Mononuclear cell (primary cell): ENCODE measurements around the gene CYBA. TPM values are rescaled to one million over a fixed set of nuclear protein-coding genes. Genes with fewer than 3 reads are reported as not detected.

Experiments used
- H3K27me3 ChIP-seq: 2 replicates; pipeline ENCODE4 v1.6.0; 2011; ENCODE audit warnings: low read length, control low read depth; ENCODE audit not compliant: insufficient read depth
- H3K4me1 ChIP-seq: 2 replicates; pipeline ENCODE4 v1.5.1; 2011; ENCODE audit warnings: mild to moderate bottlenecking, low read length, control low read depth; ENCODE audit not compliant: insufficient read depth
- H3K4me3 ChIP-seq: 2 replicates; pipeline ENCODE4 v1.5.1; 2011; ENCODE audit warnings: mild to moderate bottlenecking, low read length, moderate library complexity
- H3K9me3 ChIP-seq: 2 replicates; pipeline ENCODE4 v1.5.1; 2011; ENCODE audit warnings: low read depth, mild to moderate bottlenecking, control low read depth, low read length
- total RNA-seq: library from RNA; depleted of rRNA; stranded (reverse); fragments of >200 nt; gene quantifications from one replicate; pipeline ENCODE4 v1.2.3, GENCODE V29; 2012

The CYBA gene
- total RNA-seq, 1 donor = 388 TPM

- H3K4me1 ChIP-seq = peaks cover 66% of the 10 kb centered on the region
- no peaks in the 10 kb centered on the region for H3K9me3 ChIP-seq
- H3K4me3 ChIP-seq = no peak overlapping the region
- H3K27me3 ChIP-seq = peaks cover 8% of the 10 kb centered on the region
These were observed 15.1 kb downstream of the CYBA start for GRCh38 chr16:88635671-88636319.

GRCh38 chr16:88634994-88635670, 15.7 kb downstream of the CYBA start:
- Histone ChIP-seq H3K9me3 (no peaks in the 10 kb centered on the region), H3K4me3 (peak overlapping the region; percentile 47), H3K27me3 (peaks cover 5% of the 10 kb centered on the region), H3K4me1 (peaks cover 61% of the 10 kb centered on the region)

- peaks cover 5% of the 10 kb centered on the region for H3K27me3 ChIP-seq
- H3K9me3 ChIP-seq = no peaks in the 10 kb centered on the region
- H3K4me1 ChIP-seq = peaks cover 53% of the 10 kb centered on the region
- peak overlapping the region; percentile 47 for H3K4me3 ChIP-seq
These were observed 16.5 kb downstream of the CYBA start for GRCh38 chr16:88634141-88634993.

- Histone ChIP-seq H3K4me1 (peaks cover 47% of the 10 kb centered on the region), H3K9me3 (no peaks in the 10 kb centered on the region), H3K27me3 (no peaks in the 10 kb centered on the region), H3K4me3 (peak overlapping the region; percentile 47)
These were observed 17.1 kb downstream of the CYBA start for GRCh38 chr16:88633684-88634140.

- no peak overlapping the region for H3K4me3 ChIP-seq
- no peaks in the 10 kb centered on the region for H3K9me3 ChIP-seq
- H3K27me3 ChIP-seq = no peaks in the 10 kb centered on the region
- peaks cover 35% of the 10 kb centered on the region for H3K4me1 ChIP-seq
These were observed 18.3 kb downstream of the CYBA start for GRCh38 chr16:88632587-88632930.

- H3K4me3 ChIP-seq = no peak overlapping the region
- no peaks in the 10 kb centered on the region for H3K27me3 ChIP-seq
- no peaks in the 10 kb centered on the region for H3K9me3 ChIP-seq
- peaks cover 32% of the 10 kb centered on the region for H3K4me1 ChIP-seq
These were observed 18.8 kb downstream of the CYBA start for GRCh38 chr16:88631920-88632586.

GRCh38 chr16:88631384-88631783, 19.5 kb downstream of the CYBA start:
- Histone ChIP-seq H3K4me1 (peaks cover 32% of the 10 kb centered on the region), H3K27me3 (no peaks in the 10 kb centered on the region), H3K4me3 (no peak overlapping the region), H3K9me3 (no peaks in the 10 kb centered on the region)

GRCh38 chr16:88630941-88631340, 19.9 kb downstream of the CYBA start:
- no peaks in the 10 kb centered on the region for H3K9me3 ChIP-seq

GRCh38 chr16:88630433-88630832, 20.4 kb downstream of the CYBA start:
- Histone ChIP-seq H3K27me3 (no peaks in the 10 kb centered on the region), H3K9me3 (no peaks in the 10 kb centered on the region), H3K4me1 (peaks cover 24% of the 10 kb centered on the region), H3K4me3 (no peak overlapping the region)

More at GRCh38 chr16:88630941-88631340, 19.9 kb downstream of the CYBA start:
- Histone ChIP-seq H3K4me3 (no peak overlapping the region), H3K4me1 (peaks cover 28% of the 10 kb centered on the region), H3K27me3 (no peaks in the 10 kb centered on the region)

- no peak overlapping the region for H3K4me3 ChIP-seq
- no peaks in the 10 kb centered on the region for H3K9me3 ChIP-seq
- H3K27me3 ChIP-seq = no peaks in the 10 kb centered on the region
- peaks cover 18% of the 10 kb centered on the region for H3K4me1 ChIP-seq
These were observed 21.0 kb downstream of the CYBA start for GRCh38 chr16:88629835-88630234.

GRCh38 chr16:88628512-88628974, 22.3 kb downstream of the CYBA start:
- Histone ChIP-seq H3K27me3 (no peaks in the 10 kb centered on the region), H3K4me1 (peaks cover 5% of the 10 kb centered on the region), H3K4me3 (no peak overlapping the region), H3K9me3 (no peaks in the 10 kb centered on the region)

GRCh38 chr16:88627531-88628411, 23.1 kb downstream of the CYBA start:
- H3K4me1 ChIP-seq = no peaks in the 10 kb centered on the region
- H3K9me3 ChIP-seq = no peaks in the 10 kb centered on the region
- no peak overlapping the region for H3K4me3 ChIP-seq
- no peaks in the 10 kb centered on the region for H3K27me3 ChIP-seq

GRCh38 chr16:88626646-88627045, 24.2 kb downstream of the CYBA start:
- Histone ChIP-seq H3K27me3 (no peaks in the 10 kb centered on the region), H3K9me3 (no peaks in the 10 kb centered on the region), H3K4me1 (no peaks in the 10 kb centered on the region), H3K4me3 (no peak overlapping the region)

GRCh38 chr16:88624977-88625576, 25.8 kb downstream of the CYBA start:
- peaks cover 11% of the 10 kb centered on the region for H3K4me1 ChIP-seq
- no peaks in the 10 kb centered on the region for H3K9me3 ChIP-seq
- H3K27me3 ChIP-seq = no peaks in the 10 kb centered on the region
- no peak overlapping the region for H3K4me3 ChIP-seq
